ENCODE data around the gene ITPRID1. TPM values are rescaled to one million over a fixed set of nuclear protein-coding genes. Genes with fewer than 3 reads are reported as not detected.

The ITPRID1 gene
- total and polyA plus RNA-seq, 2 of the 8 experiments (the other 6 are each of a cell fraction or from before 2014, with no cell fraction given), result 0.09 to 0.47 TPM

DNA sequence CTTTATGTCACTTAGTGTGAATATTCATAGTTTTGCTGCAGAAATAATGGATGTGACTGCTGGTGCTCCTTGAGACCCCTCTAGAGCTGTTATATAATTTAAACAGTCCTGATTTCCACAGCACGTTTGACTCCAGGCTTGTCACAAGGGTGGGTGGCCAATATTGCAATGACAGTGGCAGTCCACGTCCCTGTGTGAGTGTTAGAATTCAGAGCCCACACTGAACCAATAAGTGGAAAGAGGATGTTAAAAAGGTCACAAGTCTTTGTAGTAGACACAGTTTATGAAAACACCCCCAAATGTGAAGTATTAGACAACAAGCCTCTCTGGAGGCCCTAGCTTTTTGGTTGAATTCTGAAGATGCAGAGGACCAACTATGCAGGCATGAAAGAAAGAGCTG, 175.1 kb downstream of the ITPRID1 start:
- TF ChIP-seq BRCA1 (IDR thresholded peaks at IDR 0.05; ENCODE audit: low read depth, low read length) (no peak), CHD1 (IDR thresholded peaks at IDR 0.05; ENCODE audit: low read depth, low read length) (no peak), HDAC2 (IDR thresholded peaks at IDR 0.05; ENCODE audit: borderline replicate concordance in 1 of 2, low read depth in 2 of 2, low read length in 2 of 2) (no peak), POU5F1 (IDR thresholded peaks at IDR 0.05; ENCODE audit: low read depth, low read length) (no peak), CBX5 (IDR thresholded peaks at IDR 0.05; ENCODE audit: low read depth, low read length) (no peak), SIX5 (IDR thresholded peaks at IDR 0.05; ENCODE audit: low read depth, low read length) (no peak), GTF2F1 (IDR thresholded peaks at IDR 0.05; ENCODE audit: borderline replicate concordance, low read depth, low read length) (no peak)
- Histone ChIP-seq H2BK5ac (ENCODE audit: low read depth, low read length) (peak overlapping the region; percentile 37; the same call in 1 of the 2 replicates), H3K23me2 (ENCODE audit: low read depth, low read length) (no peaks in the 10 kb centered on the region), H3K79me2 (ENCODE audit: control insufficient read depth in 1 of 2, insufficient read depth in 2 of 2, low read length in 2 of 2) (no peaks in the 10 kb centered on the region), H2AK5ac (ENCODE audit: low read depth, low read length) (no peak overlapping the region), H2BK120ac (replicated peaks; ENCODE audit: low read depth, low read length) (no peak overlapping the region), H4K20me1 (replicated peaks in 1 of 2; ENCODE audit: control insufficient read depth in 1 of 2, insufficient read depth in 2 of 2, low read length in 2 of 2) (no peaks in the 10 kb centered on the region), H2BK20ac (ENCODE audit: low read length) (no peak overlapping the region), H3K79me1 (ENCODE audit: low read depth, low read length) (no peaks in the 10 kb centered on the region), H3K4ac (replicated peaks; ENCODE audit: insufficient read length, low read depth, low read length) (no peak overlapping the region), H4K5ac (ENCODE audit: insufficient read length, low read depth, low read length) (no peak overlapping the region), H4K91ac (replicated peaks; ENCODE audit: insufficient read length, low read length) (no peak overlapping the region), H3K56ac (replicated peaks; ENCODE audit: insufficient read length, low read depth, low read length) (no peak overlapping the region), H3K4me3 (ENCODE audit: extremely low read depth in 1 of 4, insufficient read depth in 2 of 4, low read depth in 3 of 4, low read length in 4 of 4) (peak overlapping the region in 1 of 4 experiments; percentile 24; a peak in 1 of 8 replicates), H3K23ac (ENCODE audit: insufficient read length) (no peak overlapping the region), H2BK15ac (ENCODE audit: low read length) (no peak overlapping the region), H3K27me3 (replicated peaks in 1 of 4; ENCODE audit: control insufficient read depth in 3 of 4, extremely low read depth in 1 of 4, insufficient read depth in 3 of 4, low read length in 3 of 4) (no peaks in the 10 kb centered on the region), H3K36me3 (ENCODE audit: control insufficient read depth in 2 of 4, insufficient read depth in 4 of 4, low read length in 3 of 4) (no peaks in the 10 kb centered on the region; a peak in 1 of 8 replicates), H3K14ac (ENCODE audit: insufficient read length) (no peak overlapping the region), H3K27ac (ENCODE audit: low read depth, low read length) (no peak overlapping the region), H3K18ac (ENCODE audit: extremely low read depth, low read length) (0 out of 2 replicates have a peak overlapping the region, but pooled peaks have one; percentile 2), H3K4me1 (replicated peaks in 1 of 4; ENCODE audit: control insufficient read depth in 3 of 4, insufficient read depth in 4 of 4, low read length in 3 of 4) (peaks cover 0 to 24% (median 14%) of the 10 kb centered on the region in 4 experiments; a peak in 5 of 7 replicates), H4K8ac (ENCODE audit: extremely low read depth, insufficient read depth, low read length) (no peak overlapping the region), H3K9ac (replicated peaks in 1 of 4; ENCODE audit: extremely low read depth in 1 of 4, low read depth in 3 of 4, low read length in 3 of 4) (no peak overlapping the region), H3K4me2 (ENCODE audit: insufficient read depth in 1 of 2, low read depth in 2 of 2, low read length in 2 of 2) (peak overlapping the region in 1 of 2 experiments; percentile 51; a peak in 3 of 4 replicates), H2BK12ac (ENCODE audit: low read depth, low read length) (no peak overlapping the region), H3K9me3 (ENCODE audit: insufficient read depth in 2 of 2, low read depth in 1 of 2, low read length in 1 of 2) (no peaks in the 10 kb centered on the region), H2AFZ (ENCODE audit: low read length) (no peak overlapping the region)
- FAIRE-seq, result no peak
- WGBS, 2 experiments (ENCODE audit: extremely low coverage in 1 of 2, insufficient coverage in 1 of 2, insufficient read length in 1 of 2, insufficient replicate concordance in 2 of 2, low coverage in 1 of 2, low lambda C conversion rate in 2 of 2, missing lambda C conversion rate in 1 of 2), result 20% methylated on average over 2 of the region's 2 CpGs; no CpG with 5 or more reads in 1 of the 2 experiments
- ChIA-PET POLR2A (ENCODE audit: partially characterized antibody) (no interaction called here), CTCF (ENCODE audit: partially characterized antibody) (interaction anchor here (1.2 kb wide), 1 partner anchor 37 kb away, joined by 3 read pairs; no protein-coding TSS in a partner anchor)
- DNase-seq (ENCODE audit: low read depth in 1 of 2, low spot score in 2 of 2), result no peak
